Measurements from ENCODE around the gene MAD1L1. TPM values are rescaled to one million over a fixed set of nuclear protein-coding genes. Genes with fewer than 3 reads are reported as not detected.

MAD1L1 gene
- total and polyA plus RNA-seq, 5 donors from 2014 or later, result 225 to 380 (median 300) TPM

GRCh38 chr7:2006921-2007381 is 225.8 kb downstream of the MAD1L1 start:
- H3K36me3 Mint-ChIP-seq, result peaks cover 8% of the 10 kb centered on the region
- H3K27me3 ChIP-seq (ENCODE audit: control insufficient read depth, insufficient read depth, low read length), result no peaks in the 10 kb centered on the region
- no peak overlapping the region for H3K4me3 ChIP-seq (ENCODE audit: low read depth, low read length)
- H3K4me1 ChIP-seq (ENCODE audit: control insufficient read depth, insufficient read depth, low read length, poor library complexity, severe bottlenecking), result no peaks in the 10 kb centered on the region
- H3K27ac Mint-ChIP-seq, result no peak overlapping the region
- no peaks in the 10 kb centered on the region for H3K36me3 ChIP-seq (ENCODE audit: control insufficient read depth, insufficient read depth, low read length)
- H3K27me3 Mint-ChIP-seq, result no peaks in the 10 kb centered on the region
- DNase-seq, result no peak
- H3K9me3 ChIP-seq (ENCODE audit: control insufficient read depth in 2 of 2, low read length in 2 of 2), result no peaks in the 10 kb centered on the region
- H3K4me1 Mint-ChIP-seq, result peaks cover 0 to 11% (median 3%) of the 10 kb centered on the region in 4 donors
- no peak overlapping the region for H3K27ac ChIP-seq (ENCODE audit: insufficient read depth, low read length, poor library complexity, severe bottlenecking)
- ATAC-seq (ENCODE audit: low read depth in 2 of 2), result no peak
- peaks cover 0 to 2% (median 0%) of the 10 kb centered on the region in 7 donors for H3K9me3 Mint-ChIP-seq
- no peak overlapping the region for H3K4me3 Mint-ChIP-seq

DNA sequence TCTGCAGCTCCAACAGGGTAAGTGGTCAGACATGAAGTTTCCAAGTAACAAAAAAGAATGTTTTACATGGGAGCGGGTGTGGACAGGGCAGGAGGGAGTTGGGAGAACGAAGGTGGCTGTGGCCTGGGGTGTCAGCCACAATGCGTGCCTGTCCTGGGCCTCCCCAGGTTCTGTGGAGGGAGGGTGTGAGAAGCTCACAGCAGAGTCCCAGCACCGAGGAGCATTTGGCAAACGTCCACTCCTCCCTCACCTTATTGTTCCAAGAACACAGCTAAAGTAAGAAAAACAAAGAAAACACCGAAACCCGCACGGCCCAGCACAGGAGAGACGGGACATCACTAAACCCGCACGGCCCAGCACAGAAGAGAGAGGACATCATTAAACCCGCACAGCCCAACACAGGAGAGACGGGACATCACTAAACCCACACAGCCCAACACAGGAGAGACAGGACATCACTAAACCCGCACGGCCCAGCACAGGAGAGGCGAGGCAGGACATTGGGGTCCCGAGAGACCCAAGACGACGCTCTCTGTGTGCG is 226.4 kb downstream of the MAD1L1 start:
- no peaks in the 10 kb centered on the region for H3K9me3 ChIP-seq (ENCODE audit: control insufficient read depth in 2 of 2, low read length in 2 of 2)
- H3K4me3 ChIP-seq (ENCODE audit: low read depth, low read length), result no peak overlapping the region
- Mint-ChIP-seq H3K27me3 (no peaks in the 10 kb centered on the region), H3K4me3 (no peak overlapping the region), H3K4me1 (peaks cover 0 to 11% (median 3%) of the 10 kb centered on the region in 4 donors), H3K36me3 (peaks cover 11% of the 10 kb centered on the region), H3K27ac (peak overlapping the region; percentile 31 to 58 (median 32)), H3K9me3 (peaks cover 0 to 2% (median 0%) of the 10 kb centered on the region in 7 donors)
- H3K36me3 ChIP-seq (ENCODE audit: control insufficient read depth, insufficient read depth, low read length), result no peaks in the 10 kb centered on the region
- ATAC-seq (ENCODE audit: low read depth in 2 of 2), result no peak
- H3K4me1 ChIP-seq (ENCODE audit: control insufficient read depth, insufficient read depth, low read length, poor library complexity, severe bottlenecking), result no peaks in the 10 kb centered on the region
- no peaks in the 10 kb centered on the region for H3K27me3 ChIP-seq (ENCODE audit: control insufficient read depth, insufficient read depth, low read length)
- no peak for DNase-seq
- H3K27ac ChIP-seq (ENCODE audit: insufficient read depth, low read length, poor library complexity, severe bottlenecking), result no peak overlapping the region

DNA sequence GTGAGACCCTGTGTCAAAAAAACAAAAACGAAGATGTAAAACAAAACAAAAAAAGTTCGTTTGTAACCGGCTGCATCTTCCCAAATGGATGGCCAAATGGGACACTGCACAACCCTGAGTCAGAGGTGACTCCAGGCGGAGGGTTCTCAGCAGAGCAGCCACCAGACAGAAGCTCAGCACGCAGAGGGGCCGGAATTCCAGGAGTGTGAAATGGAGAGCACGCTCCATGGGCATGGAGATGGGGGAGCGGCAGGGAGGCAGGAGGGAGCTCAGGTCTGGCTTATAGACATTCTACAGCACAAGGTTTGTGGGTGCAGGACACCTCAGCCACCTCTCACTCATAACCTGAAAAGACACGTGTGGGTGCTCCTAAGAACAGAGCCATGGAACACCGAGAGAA is 227.0 kb downstream of the MAD1L1 start:
- Mint-ChIP-seq H3K4me1 (peaks cover 0 to 11% (median 3%) of the 10 kb centered on the region in 4 donors), H3K4me3 (no peak overlapping the region), H3K27ac (peak overlapping the region; percentile 31 to 58 (median 32)), H3K36me3 (peaks cover 11% of the 10 kb centered on the region), H3K9me3 (peaks cover 0 to 2% (median 0%) of the 10 kb centered on the region in 7 donors), H3K27me3 (no peaks in the 10 kb centered on the region)
- no peaks in the 10 kb centered on the region for H3K4me1 ChIP-seq (ENCODE audit: control insufficient read depth, insufficient read depth, low read length, poor library complexity, severe bottlenecking)
- no peak overlapping the region for H3K4me3 ChIP-seq (ENCODE audit: low read depth, low read length)
- H3K36me3 ChIP-seq (ENCODE audit: control insufficient read depth, insufficient read depth, low read length), result no peaks in the 10 kb centered on the region
- H3K27ac ChIP-seq (ENCODE audit: insufficient read depth, low read length, poor library complexity, severe bottlenecking), result no peak overlapping the region
- DNase-seq (no peak), ATAC-seq (ENCODE audit: low read depth in 2 of 2) (no peak)
- H3K27me3 ChIP-seq (ENCODE audit: control insufficient read depth, insufficient read depth, low read length), result no peaks in the 10 kb centered on the region
- no peaks in the 10 kb centered on the region for H3K9me3 ChIP-seq (ENCODE audit: control insufficient read depth in 2 of 2, low read length in 2 of 2)

- peaks cover 13% of the 10 kb centered on the region for H3K36me3 Mint-ChIP-seq
- DNase-seq, result no peak
- peak overlapping the region in 2 of 3 donors; percentile 58 to 62 for H3K27ac Mint-ChIP-seq
Observed at GRCh38 chr7:2004841-2005725, 227.7 kb downstream of the MAD1L1 start.

DNA sequence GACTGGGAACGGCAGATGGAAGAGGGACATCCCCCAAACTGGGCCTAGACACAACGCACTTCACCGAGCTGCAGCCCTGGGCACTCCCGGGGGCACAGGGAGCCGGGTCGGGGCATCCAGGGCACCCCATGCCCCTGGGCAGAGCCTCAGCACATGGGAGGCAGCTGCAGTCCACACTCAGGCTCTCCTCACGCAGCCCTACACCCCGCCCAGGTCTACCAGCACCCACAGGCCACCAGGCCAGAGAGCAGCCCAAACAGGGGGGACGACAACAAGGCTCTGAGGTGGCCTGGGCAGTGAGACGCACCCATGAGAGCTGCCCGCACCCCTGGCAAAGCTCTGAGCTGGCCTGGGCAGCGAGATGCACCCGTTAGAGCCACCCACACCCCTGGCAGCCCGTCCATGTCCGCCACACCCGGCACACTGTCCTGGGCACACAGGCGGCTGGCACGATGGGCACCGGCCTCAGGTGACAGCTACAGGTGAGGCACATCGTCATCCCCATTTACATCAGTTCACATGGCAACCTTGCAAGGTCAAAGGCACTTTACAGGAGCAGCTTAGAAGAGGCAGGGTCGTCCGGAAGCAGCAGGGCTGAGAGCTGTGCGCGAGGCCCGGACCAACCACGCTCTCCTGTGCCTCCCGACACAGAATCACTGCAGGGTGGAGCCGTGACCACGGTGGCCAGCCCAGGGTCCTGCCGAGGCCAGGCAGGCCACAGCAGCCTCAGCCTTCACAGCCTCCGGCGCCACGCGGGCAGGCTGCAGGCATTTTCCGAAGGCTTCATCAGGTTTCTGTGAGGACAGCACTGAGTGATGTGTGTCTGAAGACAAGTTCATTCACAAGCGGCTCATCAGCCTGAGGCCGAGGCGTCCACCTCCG is 228.6 kb downstream of the MAD1L1 start:
- no peak overlapping the region for H3K4me3 Mint-ChIP-seq
- Histone ChIP-seq H3K27me3 (ENCODE audit: control insufficient read depth, insufficient read depth, low read length) (no peaks in the 10 kb centered on the region), H3K4me1 (ENCODE audit: control insufficient read depth, insufficient read depth, low read length, poor library complexity, severe bottlenecking) (no peaks in the 10 kb centered on the region), H3K36me3 (ENCODE audit: control insufficient read depth, insufficient read depth, low read length) (no peaks in the 10 kb centered on the region), H3K9me3 (ENCODE audit: control insufficient read depth in 2 of 2, low read length in 2 of 2) (no peaks in the 10 kb centered on the region), H3K4me3 (ENCODE audit: low read depth, low read length) (no peak overlapping the region), H3K27ac (ENCODE audit: insufficient read depth, low read length, poor library complexity, severe bottlenecking) (no peak overlapping the region)
- no peak for DNase-seq
- H3K27ac Mint-ChIP-seq, result peak overlapping the region in 1 of 3 donors; percentile 69
- H3K36me3 Mint-ChIP-seq, result peaks cover 14% of the 10 kb centered on the region
- H3K4me1 Mint-ChIP-seq, result peaks cover 0 to 11% (median 1%) of the 10 kb centered on the region in 4 donors
- ATAC-seq (ENCODE audit: low read depth in 2 of 2), result no peak
- no peaks in the 10 kb centered on the region for H3K27me3 Mint-ChIP-seq
- H3K9me3 Mint-ChIP-seq, result peaks cover 0 to 1% (median 0%) of the 10 kb centered on the region in 7 donors

More at GRCh38 chr7:2004841-2005725, 227.7 kb downstream of the MAD1L1 start:
- Histone ChIP-seq H3K27me3 (ENCODE audit: control insufficient read depth, insufficient read depth, low read length) (no peaks in the 10 kb centered on the region), H3K9me3 (ENCODE audit: control insufficient read depth in 2 of 2, low read length in 2 of 2) (no peaks in the 10 kb centered on the region), H3K36me3 (ENCODE audit: control insufficient read depth, insufficient read depth, low read length) (no peaks in the 10 kb centered on the region), H3K4me3 (ENCODE audit: low read depth, low read length) (no peak overlapping the region), H3K4me1 (ENCODE audit: control insufficient read depth, insufficient read depth, low read length, poor library complexity, severe bottlenecking) (no peaks in the 10 kb centered on the region), H3K27ac (ENCODE audit: insufficient read depth, low read length, poor library complexity, severe bottlenecking) (no peak overlapping the region)
- H3K27me3 Mint-ChIP-seq, result no peaks in the 10 kb centered on the region
- peaks cover 0 to 2% (median 0%) of the 10 kb centered on the region in 7 donors for H3K9me3 Mint-ChIP-seq
- peaks cover 0 to 11% (median 2%) of the 10 kb centered on the region in 4 donors for H3K4me1 Mint-ChIP-seq
- no peak overlapping the region for H3K4me3 Mint-ChIP-seq
- ATAC-seq (ENCODE audit: low read depth in 2 of 2), result no peak

GRCh38 chr7:2003451-2003930 is 229.3 kb downstream of the MAD1L1 start:
- H3K27me3 Mint-ChIP-seq, result no peaks in the 10 kb centered on the region
- H3K4me1 Mint-ChIP-seq, result peaks cover 0 to 13% (median 1%) of the 10 kb centered on the region in 4 donors
- H3K9me3 Mint-ChIP-seq, result no peaks in the 10 kb centered on the region
- no peaks in the 10 kb centered on the region for H3K4me1 ChIP-seq (ENCODE audit: control insufficient read depth, insufficient read depth, low read length, poor library complexity, severe bottlenecking)
- DNase-seq (no peak), ATAC-seq (ENCODE audit: low read depth in 2 of 2) (no peak)
- H3K4me3 ChIP-seq (ENCODE audit: low read depth, low read length), result no peak overlapping the region
- H3K36me3 Mint-ChIP-seq, result peaks cover 14% of the 10 kb centered on the region
- H3K4me3 Mint-ChIP-seq, result no peak overlapping the region
- H3K27ac Mint-ChIP-seq, result peak overlapping the region in 1 of 3 donors; percentile 69
- no peak overlapping the region for H3K27ac ChIP-seq (ENCODE audit: insufficient read depth, low read length, poor library complexity, severe bottlenecking)
- no peaks in the 10 kb centered on the region for H3K27me3 ChIP-seq (ENCODE audit: control insufficient read depth, insufficient read depth, low read length)
- no peaks in the 10 kb centered on the region for H3K9me3 ChIP-seq (ENCODE audit: control insufficient read depth in 2 of 2, low read length in 2 of 2)
- H3K36me3 ChIP-seq (ENCODE audit: control insufficient read depth, insufficient read depth, low read length), result no peaks in the 10 kb centered on the region
